Measurements from ENCODE around the gene FKRP.

- TF ChIP-seq EZH2phosphoT487 (IDR thresholded peaks at IDR 0.05; ENCODE audit: low read length) (no peak), CTCF (IDR thresholded peaks at IDR 0.05; ENCODE audit: low read length) (no peak), EZH2 (optimal IDR thresholded peaks at IDR 0.05; ENCODE audit: low read depth, low read length) (no peak)
These were observed 27.5 kb upstream of the FKRP start for GRCh38 chr19:46718157-46718933.

Data from MM.1S (cell line).